KMS-11 (cell line): ENCODE results near the gene CASP2.
"Not testable (repeated sequence)": the region's sequence is repeated elsewhere in the genome, so short reads cannot be mapped to it uniquely, and the experiment has no call there.

Experiments
- H2AFZ ChIP-seq: fragments of 200-600 bp; sonication (generic); 2 replicates; pipeline ENCODE4 v1.6.1; 2016; ENCODE audit warnings: antibody characterized with exemption, mixed run types, low read depth
- H3K27ac ChIP-seq: fragments of 200-600 bp; sonication (generic); 2 replicates; pipeline ENCODE4 v1.6.1; 2016; ENCODE audit warnings: mild to moderate bottlenecking, mixed run types
- H3K27me3 ChIP-seq: fragments of 200-600 bp; sonication (generic); 2 replicates; pipeline ENCODE4 v1.6.1; 2017; ENCODE audit warnings: mild to moderate bottlenecking, low read depth, mixed run types, moderate library complexity; ENCODE audit not compliant: insufficient read depth
- H3K36me3 ChIP-seq: fragments of 200-600 bp; sonication (generic); 2 replicates; pipeline ENCODE4 v1.6.1; 2017; ENCODE audit warnings: mild to moderate bottlenecking, mixed run types; ENCODE audit not compliant: insufficient read depth
- H3K4me1 ChIP-seq: fragments of 200-600 bp; sonication (generic); 2 replicates; pipeline ENCODE4 v1.6.1; 2016; ENCODE audit warnings: mild to moderate bottlenecking, low read depth, mixed run types; ENCODE audit not compliant: poor library complexity, severe bottlenecking
- H3K4me2 ChIP-seq: fragments of 200-600 bp; sonication (generic); 2 replicates; pipeline ENCODE4 v1.7.0; 2016; ENCODE audit warnings: mild to moderate bottlenecking, mixed run types
- H3K4me3 ChIP-seq: fragments of 200-600 bp; sonication (generic); IDR thresholded peaks from 2 replicates; pipeline ENCODE4 v1.6.1; 2017; ENCODE audit warnings: low read depth, low read length, mixed read lengths; ENCODE audit not compliant: insufficient read depth
- H3K79me2 ChIP-seq: fragments of 200-600 bp; sonication (generic); 2 replicates; pipeline ENCODE4 v1.6.1; 2016; ENCODE audit warnings: low read depth, mixed run types; ENCODE audit not compliant: insufficient read depth
- H3K9ac ChIP-seq: fragments of 200-600 bp; sonication (generic); 2 replicates; pipeline ENCODE4 v1.6.1; 2016; ENCODE audit warnings: mild to moderate bottlenecking, mixed run types
- H4K20me1 ChIP-seq: fragments of 200-600 bp; sonication (generic); 2 replicates; pipeline ENCODE4 v1.6.1; 2016; ENCODE audit warnings: mild to moderate bottlenecking, mixed run types; ENCODE audit not compliant: insufficient read depth
- TF ChIP-seq, protein P1 (sequence below): fragments of 200-600 bp; sonication (generic); conservative IDR thresholded peaks from 2 replicates; pipeline ENCODE4 v1.6.1; 2017; ENCODE audit warnings: low read depth, mild to moderate bottlenecking, antibody characterized with exemption, low read length, moderate library complexity, mixed read lengths

CASP2 gene

DNA sequence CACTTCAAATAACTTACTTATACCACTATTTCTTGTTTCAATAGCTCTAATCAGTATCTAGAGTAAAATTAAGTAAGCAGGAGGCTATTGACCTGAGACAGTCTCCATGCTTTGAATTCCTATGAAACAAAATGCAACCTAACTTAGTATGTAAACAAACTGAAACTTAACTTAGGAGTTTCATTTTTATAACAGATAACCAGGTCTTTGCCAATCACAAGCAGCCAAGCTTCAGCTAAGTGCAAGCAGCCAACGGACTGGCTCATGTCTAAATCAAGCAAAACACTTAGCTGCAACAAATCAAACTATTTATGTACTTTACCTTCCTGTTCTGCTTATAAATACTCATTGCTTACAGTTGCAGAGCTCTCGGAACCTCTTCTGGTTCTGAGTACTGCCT is 29.3 kb upstream of the CASP2 start:
- Histone ChIP-seq H4K20me1 (no peaks in the 10 kb centered on the region), H3K36me3 (no peaks in the 10 kb centered on the region), H3K27ac (no peak overlapping the region), H3K79me2 (peaks cover 6% of the 10 kb centered on the region; the same call in 1 of the 2 replicates), H2AFZ (no peak overlapping the region), H3K27me3 (no peaks in the 10 kb centered on the region), H3K4me1 (peaks cover 5% of the 10 kb centered on the region), H3K4me2 (no peak overlapping the region), H3K4me3 (no peak overlapping the region), H3K9ac (no peak overlapping the region)
- TF ChIP-seq, protein P1, sequence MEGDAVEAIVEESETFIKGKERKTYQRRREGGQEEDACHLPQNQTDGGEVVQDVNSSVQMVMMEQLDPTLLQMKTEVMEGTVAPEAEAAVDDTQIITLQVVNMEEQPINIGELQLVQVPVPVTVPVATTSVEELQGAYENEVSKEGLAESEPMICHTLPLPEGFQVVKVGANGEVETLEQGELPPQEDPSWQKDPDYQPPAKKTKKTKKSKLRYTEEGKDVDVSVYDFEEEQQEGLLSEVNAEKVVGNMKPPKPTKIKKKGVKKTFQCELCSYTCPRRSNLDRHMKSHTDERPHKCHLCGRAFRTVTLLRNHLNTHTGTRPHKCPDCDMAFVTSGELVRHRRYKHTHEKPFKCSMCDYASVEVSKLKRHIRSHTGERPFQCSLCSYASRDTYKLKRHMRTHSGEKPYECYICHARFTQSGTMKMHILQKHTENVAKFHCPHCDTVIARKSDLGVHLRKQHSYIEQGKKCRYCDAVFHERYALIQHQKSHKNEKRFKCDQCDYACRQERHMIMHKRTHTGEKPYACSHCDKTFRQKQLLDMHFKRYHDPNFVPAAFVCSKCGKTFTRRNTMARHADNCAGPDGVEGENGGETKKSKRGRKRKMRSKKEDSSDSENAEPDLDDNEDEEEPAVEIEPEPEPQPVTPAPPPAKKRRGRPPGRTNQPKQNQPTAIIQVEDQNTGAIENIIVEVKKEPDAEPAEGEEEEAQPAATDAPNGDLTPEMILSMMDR: no peak

DNA sequence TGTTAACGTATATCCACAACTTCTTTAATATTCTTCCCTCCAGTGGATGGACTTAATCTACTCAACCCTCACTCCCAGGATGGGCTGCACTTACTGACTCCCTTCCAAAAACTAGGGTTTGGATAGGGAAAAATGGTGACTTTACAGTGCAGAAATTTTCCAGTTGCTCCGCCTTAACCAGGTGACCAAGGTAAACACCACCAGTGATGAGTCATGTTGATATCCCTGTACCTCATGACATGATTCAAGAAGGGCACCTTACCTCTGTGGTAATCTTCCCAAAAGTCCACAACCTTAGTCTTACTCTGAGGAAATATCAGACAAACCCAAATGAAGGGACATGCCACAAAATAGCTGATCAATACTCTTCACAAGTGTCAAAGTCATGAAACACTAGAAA is 28.4 kb upstream of the CASP2 start:
- no peak overlapping the region for H3K9ac ChIP-seq
- TF ChIP-seq, protein P1: no peak
- peaks cover 12% of the 10 kb centered on the region for H3K4me1 ChIP-seq
- no peak overlapping the region for H3K4me3 ChIP-seq
- H3K27ac ChIP-seq: no peak overlapping the region
- H4K20me1 ChIP-seq: no peaks in the 10 kb centered on the region
- no peak overlapping the region for H3K4me2 ChIP-seq
- no peak overlapping the region for H2AFZ ChIP-seq
- peaks cover 15% of the 10 kb centered on the region; the same call in 1 of the 2 replicates for H3K79me2 ChIP-seq
- H3K36me3 ChIP-seq: no peaks in the 10 kb centered on the region
- H3K27me3 ChIP-seq: no peaks in the 10 kb centered on the region

DNA sequence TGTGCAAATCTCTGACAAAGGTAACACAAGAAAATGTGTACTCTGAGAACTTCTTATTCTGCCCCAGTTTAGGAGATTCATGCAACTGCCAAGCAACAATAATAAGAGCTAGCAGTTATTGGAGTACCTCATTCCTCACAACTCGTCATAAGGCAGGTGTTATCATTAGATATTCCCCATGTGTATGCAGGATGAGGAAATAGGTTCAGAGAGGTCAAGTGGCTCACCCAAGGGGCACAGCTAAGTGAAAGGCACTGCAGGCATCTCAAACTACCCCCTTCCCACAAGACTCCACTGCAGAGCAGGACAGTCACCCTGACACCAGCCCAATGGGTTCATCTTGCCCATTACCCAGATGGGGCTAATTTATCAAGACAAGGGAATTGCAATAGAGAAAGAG is 26.2 kb upstream of the CASP2 start:
- no peaks in the 10 kb centered on the region for H3K27me3 ChIP-seq
- no peaks in the 10 kb centered on the region for H4K20me1 ChIP-seq
- TF ChIP-seq, protein P1: no peak
- no peak overlapping the region for H3K4me3 ChIP-seq
- H3K36me3 ChIP-seq: no peaks in the 10 kb centered on the region
- H3K4me1 ChIP-seq: peaks cover 12% of the 10 kb centered on the region
- no peak overlapping the region for H3K27ac ChIP-seq
- peaks cover 15% of the 10 kb centered on the region; the same call in 1 of the 2 replicates for H3K79me2 ChIP-seq
- H3K4me2 ChIP-seq: no peak overlapping the region
- no peak overlapping the region; the same call in 1 of the 2 replicates for H2AFZ ChIP-seq
- no peak overlapping the region for H3K9ac ChIP-seq

DNA sequence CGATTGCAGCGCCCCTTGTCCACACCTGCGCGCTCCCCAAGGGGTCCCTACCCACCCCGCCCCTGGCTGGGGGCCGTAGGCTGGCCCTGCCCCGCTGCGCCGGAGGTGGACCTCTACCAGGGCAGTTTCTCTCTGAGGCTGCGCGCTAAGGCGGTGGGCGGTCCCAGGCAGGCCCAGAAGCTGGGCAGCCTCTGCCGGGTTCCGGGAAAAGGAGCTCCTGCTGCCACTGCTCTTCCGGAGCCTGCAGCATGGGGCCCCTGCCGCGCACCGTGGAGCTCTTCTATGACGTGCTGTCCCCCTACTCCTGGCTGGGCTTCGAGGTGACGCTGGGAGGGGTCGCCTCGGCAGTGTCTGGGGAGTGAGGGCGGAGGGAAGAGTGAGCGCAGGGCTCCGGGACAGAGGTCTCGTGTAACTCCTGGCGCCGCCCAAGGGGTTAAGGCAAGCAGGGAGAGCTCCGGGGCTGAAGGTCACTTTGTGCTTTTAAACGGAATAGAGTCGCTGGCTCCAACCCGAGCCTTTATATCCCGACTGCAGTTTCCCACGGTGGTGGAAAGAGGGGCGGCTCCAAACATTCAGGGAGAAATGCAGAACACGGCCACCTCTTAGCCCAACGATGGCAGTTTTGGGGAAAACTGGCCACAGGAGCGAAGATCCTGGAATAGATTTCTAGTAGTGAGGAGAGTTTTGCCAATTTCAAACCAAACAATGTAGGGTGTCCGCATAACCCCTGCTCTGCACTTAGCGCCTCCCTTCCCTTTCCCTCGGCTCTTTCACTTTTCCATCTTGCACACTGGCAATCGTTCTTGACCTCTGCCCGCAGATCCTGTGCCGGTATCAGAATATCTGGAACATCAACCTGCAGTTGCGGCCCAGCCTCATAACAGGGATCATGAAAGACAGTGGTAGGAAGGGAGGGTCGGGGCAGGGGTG is 24.6 kb upstream of the CASP2 start, which contains the start of gene GSTK1:
Gene GSTK1, plus strand, starts transcription at position 176 of the 930 bp plus-strand sequence. Its CDS starts 73 bp downstream, at position 249.
- Histone ChIP-seq H3K4me3 (no peak within 1 kb of the TSS), H3K79me2 (peaks cover 15% of the 10 kb centered on the region; the same call in 1 of the 2 replicates), H3K27me3 (no peaks in the 10 kb centered on the region), H3K36me3 (no peaks in the 10 kb centered on the region), H3K4me1 (peaks cover 12% of the 10 kb centered on the region), H3K4me2 (peak within 1 kb of the TSS; percentile 93), H3K9ac (peak within 1 kb of the TSS; percentile 72), H3K27ac (peak within 1 kb of the TSS; percentile 26), H2AFZ (peak within 1 kb of the TSS; percentile 99), H4K20me1 (no peaks in the 10 kb centered on the region)
- TF ChIP-seq, protein P1: no peak

DNA sequence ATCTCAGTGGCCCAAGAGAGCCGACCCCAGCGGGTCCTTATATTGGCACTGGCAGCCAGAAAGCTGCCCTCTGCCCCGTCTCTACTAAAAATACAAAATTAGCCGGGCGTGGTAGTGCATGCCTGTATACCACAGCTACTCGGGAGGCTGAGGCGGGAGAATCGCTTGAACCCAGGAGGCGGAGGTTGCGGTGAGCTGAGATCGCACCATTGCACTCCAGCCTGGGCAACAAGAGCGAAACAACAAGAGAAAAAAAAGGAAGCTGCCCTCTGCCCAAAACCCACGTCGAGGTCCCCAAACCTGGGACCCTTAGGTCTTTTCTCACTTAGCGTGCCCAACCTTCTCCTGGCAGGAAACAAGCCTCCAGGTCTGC is 24.0 kb upstream of the CASP2 start:
- not testable (repeated sequence) for H3K36me3 ChIP-seq, H3K4me3 ChIP-seq, H4K20me1 ChIP-seq, H3K27ac ChIP-seq, H3K27me3 ChIP-seq
- peaks cover 15% of the 10 kb centered on the region; the same call in 1 of the 2 replicates for H3K79me2 ChIP-seq
- H3K4me1 ChIP-seq: peaks cover 12% of the 10 kb centered on the region
- H3K9ac ChIP-seq: peak overlapping the region; percentile 72; the same call in 1 of the 2 replicates
- peak overlapping the region; percentile 99 for H2AFZ ChIP-seq
- peak overlapping the region; percentile 93 for H3K4me2 ChIP-seq
